ENCODE results near the gene NPPB. TPM values are rescaled to one million over a fixed set of nuclear protein-coding genes. Genes with fewer than 3 reads are reported as not detected.

NPPB gene
- total and polyA plus RNA-seq, 2 of the 8 experiments (the other 6 are each of a cell fraction or from before 2014, with no cell fraction given), result 0.36 to 0.91 TPM

DNA sequence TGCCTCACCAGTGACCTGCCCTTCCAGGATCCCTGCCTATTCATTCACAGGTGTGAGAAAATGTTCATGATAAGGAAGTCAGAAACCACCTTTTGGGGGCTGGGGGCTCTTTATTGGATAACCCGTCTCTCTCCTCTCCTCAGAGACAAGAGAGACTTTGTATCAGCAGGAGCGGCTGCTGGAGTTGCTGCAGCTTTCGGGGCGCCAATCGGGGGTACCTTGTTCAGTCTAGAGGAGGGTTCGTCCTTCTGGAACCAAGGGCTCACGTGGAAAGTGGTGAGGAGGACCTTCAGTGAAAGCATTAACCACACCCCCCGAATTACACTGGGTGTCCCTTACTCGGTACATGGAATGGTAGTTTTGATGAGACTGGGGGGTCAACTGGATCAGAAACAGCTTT lies 31.8 kb downstream of the NPPB start (continued):
- TF ChIP-seq, protein P1, sequence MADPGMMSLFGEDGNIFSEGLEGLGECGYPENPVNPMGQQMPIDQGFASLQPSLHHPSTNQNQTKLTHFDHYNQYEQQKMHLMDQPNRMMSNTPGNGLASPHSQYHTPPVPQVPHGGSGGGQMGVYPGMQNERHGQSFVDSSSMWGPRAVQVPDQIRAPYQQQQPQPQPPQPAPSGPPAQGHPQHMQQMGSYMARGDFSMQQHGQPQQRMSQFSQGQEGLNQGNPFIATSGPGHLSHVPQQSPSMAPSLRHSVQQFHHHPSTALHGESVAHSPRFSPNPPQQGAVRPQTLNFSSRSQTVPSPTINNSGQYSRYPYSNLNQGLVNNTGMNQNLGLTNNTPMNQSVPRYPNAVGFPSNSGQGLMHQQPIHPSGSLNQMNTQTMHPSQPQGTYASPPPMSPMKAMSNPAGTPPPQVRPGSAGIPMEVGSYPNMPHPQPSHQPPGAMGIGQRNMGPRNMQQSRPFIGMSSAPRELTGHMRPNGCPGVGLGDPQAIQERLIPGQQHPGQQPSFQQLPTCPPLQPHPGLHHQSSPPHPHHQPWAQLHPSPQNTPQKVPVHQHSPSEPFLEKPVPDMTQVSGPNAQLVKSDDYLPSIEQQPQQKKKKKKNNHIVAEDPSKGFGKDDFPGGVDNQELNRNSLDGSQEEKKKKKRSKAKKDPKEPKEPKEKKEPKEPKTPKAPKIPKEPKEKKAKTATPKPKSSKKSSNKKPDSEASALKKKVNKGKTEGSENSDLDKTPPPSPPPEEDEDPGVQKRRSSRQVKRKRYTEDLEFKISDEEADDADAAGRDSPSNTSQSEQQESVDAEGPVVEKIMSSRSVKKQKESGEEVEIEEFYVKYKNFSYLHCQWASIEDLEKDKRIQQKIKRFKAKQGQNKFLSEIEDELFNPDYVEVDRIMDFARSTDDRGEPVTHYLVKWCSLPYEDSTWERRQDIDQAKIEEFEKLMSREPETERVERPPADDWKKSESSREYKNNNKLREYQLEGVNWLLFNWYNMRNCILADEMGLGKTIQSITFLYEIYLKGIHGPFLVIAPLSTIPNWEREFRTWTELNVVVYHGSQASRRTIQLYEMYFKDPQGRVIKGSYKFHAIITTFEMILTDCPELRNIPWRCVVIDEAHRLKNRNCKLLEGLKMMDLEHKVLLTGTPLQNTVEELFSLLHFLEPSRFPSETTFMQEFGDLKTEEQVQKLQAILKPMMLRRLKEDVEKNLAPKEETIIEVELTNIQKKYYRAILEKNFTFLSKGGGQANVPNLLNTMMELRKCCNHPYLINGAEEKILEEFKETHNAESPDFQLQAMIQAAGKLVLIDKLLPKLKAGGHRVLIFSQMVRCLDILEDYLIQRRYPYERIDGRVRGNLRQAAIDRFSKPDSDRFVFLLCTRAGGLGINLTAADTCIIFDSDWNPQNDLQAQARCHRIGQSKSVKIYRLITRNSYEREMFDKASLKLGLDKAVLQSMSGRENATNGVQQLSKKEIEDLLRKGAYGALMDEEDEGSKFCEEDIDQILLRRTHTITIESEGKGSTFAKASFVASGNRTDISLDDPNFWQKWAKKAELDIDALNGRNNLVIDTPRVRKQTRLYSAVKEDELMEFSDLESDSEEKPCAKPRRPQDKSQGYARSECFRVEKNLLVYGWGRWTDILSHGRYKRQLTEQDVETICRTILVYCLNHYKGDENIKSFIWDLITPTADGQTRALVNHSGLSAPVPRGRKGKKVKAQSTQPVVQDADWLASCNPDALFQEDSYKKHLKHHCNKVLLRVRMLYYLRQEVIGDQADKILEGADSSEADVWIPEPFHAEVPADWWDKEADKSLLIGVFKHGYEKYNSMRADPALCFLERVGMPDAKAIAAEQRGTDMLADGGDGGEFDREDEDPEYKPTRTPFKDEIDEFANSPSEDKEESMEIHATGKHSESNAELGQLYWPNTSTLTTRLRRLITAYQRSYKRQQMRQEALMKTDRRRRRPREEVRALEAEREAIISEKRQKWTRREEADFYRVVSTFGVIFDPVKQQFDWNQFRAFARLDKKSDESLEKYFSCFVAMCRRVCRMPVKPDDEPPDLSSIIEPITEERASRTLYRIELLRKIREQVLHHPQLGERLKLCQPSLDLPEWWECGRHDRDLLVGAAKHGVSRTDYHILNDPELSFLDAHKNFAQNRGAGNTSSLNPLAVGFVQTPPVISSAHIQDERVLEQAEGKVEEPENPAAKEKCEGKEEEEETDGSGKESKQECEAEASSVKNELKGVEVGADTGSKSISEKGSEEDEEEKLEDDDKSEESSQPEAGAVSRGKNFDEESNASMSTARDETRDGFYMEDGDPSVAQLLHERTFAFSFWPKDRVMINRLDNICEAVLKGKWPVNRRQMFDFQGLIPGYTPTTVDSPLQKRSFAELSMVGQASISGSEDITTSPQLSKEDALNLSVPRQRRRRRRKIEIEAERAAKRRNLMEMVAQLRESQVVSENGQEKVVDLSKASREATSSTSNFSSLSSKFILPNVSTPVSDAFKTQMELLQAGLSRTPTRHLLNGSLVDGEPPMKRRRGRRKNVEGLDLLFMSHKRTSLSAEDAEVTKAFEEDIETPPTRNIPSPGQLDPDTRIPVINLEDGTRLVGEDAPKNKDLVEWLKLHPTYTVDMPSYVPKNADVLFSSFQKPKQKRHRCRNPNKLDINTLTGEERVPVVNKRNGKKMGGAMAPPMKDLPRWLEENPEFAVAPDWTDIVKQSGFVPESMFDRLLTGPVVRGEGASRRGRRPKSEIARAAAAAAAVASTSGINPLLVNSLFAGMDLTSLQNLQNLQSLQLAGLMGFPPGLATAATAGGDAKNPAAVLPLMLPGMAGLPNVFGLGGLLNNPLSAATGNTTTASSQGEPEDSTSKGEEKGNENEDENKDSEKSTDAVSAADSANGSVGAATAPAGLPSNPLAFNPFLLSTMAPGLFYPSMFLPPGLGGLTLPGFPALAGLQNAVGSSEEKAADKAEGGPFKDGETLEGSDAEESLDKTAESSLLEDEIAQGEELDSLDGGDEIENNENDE (IDR thresholded peaks at IDR 0.05; ENCODE audit: insufficient replicate concordance, low read length), result no peak
- no peak for TF ChIP-seq TAF1 (IDR thresholded peaks at IDR 0.05; ENCODE audit: low read depth, low read length)
- TF ChIP-seq CHD1 (IDR thresholded peaks at IDR 0.05; ENCODE audit: low read depth, low read length), result no peak
- no peak for TF ChIP-seq NANOG (IDR thresholded peaks at IDR 0.05; ENCODE audit: insufficient read depth, low read depth, low read length, poor library complexity, severe bottlenecking)

Data from H1 (cell line).